Activated CD8-positive, alpha-beta memory T cell treated with anti-CD3 and anti-CD28 coated beads, Interleukin-2, amount 50 U/mL, for 4 hours (primary cell): Measurements from ENCODE around the gene VRK1.
"Not testable (repeated sequence)": the region's sequence is repeated elsewhere in the genome, so short reads cannot be mapped to it uniquely, and the experiment has no call there.

ENCODE experiments used
- DNase-seq: peaks from one replicate; pipeline ENCODE4 v3.0.0-alpha.2; 2020

The VRK1 gene

GRCh38 chr14:96827290-96827689 lies 30.1 kb downstream of the VRK1 start:
- DNase-seq = no peak

- DNase-seq = no peak
Measured at GRCh38 chr14:96829791-96830190, 32.6 kb downstream of the VRK1 start.

GRCh38 chr14:96830946-96831345 lies 33.8 kb downstream of the VRK1 start:
- DNase-seq = no peak

GRCh38 chr14:96832351-96832750 lies 35.2 kb downstream of the VRK1 start:
- DNase-seq = no peak

GRCh38 chr14:96838449-96838848 lies 41.3 kb downstream of the VRK1 start:
- no peak for DNase-seq

GRCh38 chr14:96839251-96839650 lies 42.1 kb downstream of the VRK1 start:
- no peak for DNase-seq

- no peak for DNase-seq
Measured at GRCh38 chr14:96843137-96843536, 46.0 kb downstream of the VRK1 start.

- no peak for DNase-seq
Measured at GRCh38 chr14:96844857-96845570, 47.8 kb downstream of the VRK1 start.

GRCh38 chr14:96847451-96847850 lies 50.3 kb downstream of the VRK1 start:
- no peak for DNase-seq

- DNase-seq = no peak
Measured at GRCh38 chr14:96848011-96848410, 50.8 kb downstream of the VRK1 start.

- DNase-seq = no peak
Measured at GRCh38 chr14:96849733-96850132, 52.6 kb downstream of the VRK1 start.

GRCh38 chr14:96851694-96852381 lies 54.7 kb downstream of the VRK1 start:
- no peak for DNase-seq

GRCh38 chr14:96852823-96853422 lies 55.7 kb downstream of the VRK1 start:
- DNase-seq = no peak

GRCh38 chr14:96858643-96859042 lies 61.5 kb downstream of the VRK1 start:
- no peak for DNase-seq

GRCh38 chr14:96861568-96862310 lies 64.6 kb downstream of the VRK1 start:
- no peak for DNase-seq

GRCh38 chr14:96863327-96863985 lies 66.3 kb downstream of the VRK1 start:
- no peak for DNase-seq

- DNase-seq = no peak
Measured at GRCh38 chr14:96863986-96864330, 66.8 kb downstream of the VRK1 start.

GRCh38 chr14:96867634-96868033 lies 70.5 kb downstream of the VRK1 start:
- DNase-seq = no peak

GRCh38 chr14:96874127-96874526 lies 76.9 kb downstream of the VRK1 start:
- no peak for DNase-seq

- no peak for DNase-seq
Measured at GRCh38 chr14:96876747-96877146, 79.6 kb downstream of the VRK1 start.

- DNase-seq = no peak
Measured at GRCh38 chr14:96881713-96882112, 84.5 kb downstream of the VRK1 start.

GRCh38 chr14:96883974-96884373 lies 86.8 kb downstream of the VRK1 start:
- not testable (repeated sequence) for DNase-seq

- no peak for DNase-seq
Measured at GRCh38 chr14:96888158-96888557, 91.0 kb downstream of the VRK1 start.
